ENCODE data around the gene GATA2. TPM values are rescaled to one million over a fixed set of nuclear protein-coding genes. Genes with fewer than 3 reads are reported as not detected.

Gene GATA2
- total RNA-seq, 1 donor from 2014 or later, result not detected

- POLR2A ChIA-PET, result no interaction called here
- Mint-ChIP-seq H3K27ac (no peak overlapping the region), H3K27me3 (peaks cover 58% of the 10 kb centered on the region), H3K36me3 (ENCODE audit: low read depth) (no peaks in the 10 kb centered on the region), H3K9me3 (no peaks in the 10 kb centered on the region), H3K4me3 (no peak overlapping the region), H3K4me1 (peaks cover 14% of the 10 kb centered on the region)
- DNase-seq, result no peak
- no peak for ATAC-seq (ENCODE audit: low read depth)
- intact Hi-C loops (cut with micrococcal nuclease), result no loop called here
- TF ChIP-seq, protein P1, sequence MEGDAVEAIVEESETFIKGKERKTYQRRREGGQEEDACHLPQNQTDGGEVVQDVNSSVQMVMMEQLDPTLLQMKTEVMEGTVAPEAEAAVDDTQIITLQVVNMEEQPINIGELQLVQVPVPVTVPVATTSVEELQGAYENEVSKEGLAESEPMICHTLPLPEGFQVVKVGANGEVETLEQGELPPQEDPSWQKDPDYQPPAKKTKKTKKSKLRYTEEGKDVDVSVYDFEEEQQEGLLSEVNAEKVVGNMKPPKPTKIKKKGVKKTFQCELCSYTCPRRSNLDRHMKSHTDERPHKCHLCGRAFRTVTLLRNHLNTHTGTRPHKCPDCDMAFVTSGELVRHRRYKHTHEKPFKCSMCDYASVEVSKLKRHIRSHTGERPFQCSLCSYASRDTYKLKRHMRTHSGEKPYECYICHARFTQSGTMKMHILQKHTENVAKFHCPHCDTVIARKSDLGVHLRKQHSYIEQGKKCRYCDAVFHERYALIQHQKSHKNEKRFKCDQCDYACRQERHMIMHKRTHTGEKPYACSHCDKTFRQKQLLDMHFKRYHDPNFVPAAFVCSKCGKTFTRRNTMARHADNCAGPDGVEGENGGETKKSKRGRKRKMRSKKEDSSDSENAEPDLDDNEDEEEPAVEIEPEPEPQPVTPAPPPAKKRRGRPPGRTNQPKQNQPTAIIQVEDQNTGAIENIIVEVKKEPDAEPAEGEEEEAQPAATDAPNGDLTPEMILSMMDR (IDR thresholded peaks at IDR 0.05), result no peak
- CTCF ChIA-PET, result no interaction called here
Observed at GRCh38 chr3:128479558-128480086, 13.4 kb downstream of the GATA2 start.

DNA sequence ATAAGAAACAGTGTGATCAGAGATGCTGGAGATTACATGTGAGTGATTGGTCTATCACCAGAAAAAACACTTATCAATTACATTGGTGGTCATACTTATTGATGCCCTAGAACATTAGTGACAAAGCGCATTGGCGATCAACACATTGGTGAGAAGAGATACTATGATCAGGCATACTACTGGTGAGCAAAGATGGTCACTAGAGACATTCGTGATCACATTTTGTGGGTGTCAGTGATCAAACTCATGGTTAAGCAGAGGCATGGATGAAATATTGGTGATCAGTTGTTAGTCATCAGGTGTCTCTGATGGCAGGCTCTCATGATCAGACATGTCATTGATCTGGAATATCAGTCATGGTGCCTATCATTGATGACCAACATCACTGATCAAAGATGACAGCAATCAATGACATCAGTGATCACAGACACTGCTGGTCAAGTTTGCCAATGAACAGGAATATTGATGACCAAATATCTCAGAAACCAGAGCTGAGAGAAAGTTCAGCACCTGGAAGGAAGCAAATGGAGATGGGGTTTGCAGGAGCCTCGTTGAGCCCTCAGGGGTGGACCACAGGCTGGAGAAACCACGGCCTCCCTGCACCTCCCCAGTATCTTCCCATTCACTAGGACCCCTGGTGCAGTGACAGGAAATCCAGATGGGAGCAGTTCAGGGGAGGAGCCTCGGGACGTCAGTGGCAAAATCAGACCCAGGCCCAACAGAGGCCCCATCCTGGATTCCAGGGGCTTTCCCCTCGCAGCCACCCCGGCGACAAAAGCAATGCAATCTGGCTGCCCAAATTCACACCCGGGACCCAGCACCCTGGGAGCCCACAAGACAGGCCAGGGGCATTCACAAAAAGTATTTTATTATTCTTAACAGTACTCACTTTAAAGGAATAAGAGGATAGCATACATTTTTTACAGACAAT lies 14.2 kb downstream of the GATA2 start:
- TF ChIP-seq, protein P1 (IDR thresholded peaks at IDR 0.05), result no peak
- CTCF ChIA-PET, result no interaction called here

DNA sequence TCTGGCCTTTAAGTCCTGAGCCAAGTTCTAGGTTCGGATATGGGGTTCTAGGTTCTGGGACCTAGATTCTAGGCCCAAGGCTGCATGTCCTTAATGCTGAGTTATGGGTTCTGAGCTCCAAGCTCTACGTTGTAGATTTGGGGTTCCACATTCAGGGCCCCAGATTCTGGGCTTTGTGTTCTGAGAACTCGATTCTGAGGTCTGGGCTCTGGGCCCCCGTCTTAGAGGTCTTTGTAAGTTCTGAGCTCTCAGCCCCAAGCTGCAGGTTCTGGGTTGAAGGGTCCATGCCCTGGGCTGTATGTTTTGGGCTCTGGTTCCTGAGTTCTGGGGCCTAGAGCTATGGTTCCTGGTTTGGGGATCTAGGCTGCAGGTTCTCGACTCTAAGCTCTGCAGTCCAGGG lies 16.3 kb downstream of the GATA2 start:
- no peaks in the 10 kb centered on the region for H3K4me1 Mint-ChIP-seq
- CTCF ChIA-PET, result interaction anchor here (0.5 kb wide), 2 partner anchors 175 to 693 kb away, joined by 3 read pairs; no protein-coding TSS in a partner anchor

More for the DNA sequence above, 14.2 kb downstream of the GATA2 start:
- Mint-ChIP-seq H3K27ac (no peak overlapping the region), H3K4me1 (peaks cover 12% of the 10 kb centered on the region), H3K36me3 (ENCODE audit: low read depth) (no peaks in the 10 kb centered on the region), H3K4me3 (no peak overlapping the region), H3K9me3 (no peaks in the 10 kb centered on the region), H3K27me3 (peaks cover 52% of the 10 kb centered on the region)
- ATAC-seq (ENCODE audit: low read depth) (no peak), DNase-seq (no peak)
- POLR2A ChIA-PET, result no interaction called here
- intact Hi-C loops (cut with micrococcal nuclease), result no loop called here

GRCh38 chr3:128475355-128475754 lies 17.6 kb downstream of the GATA2 start:
- TF ChIP-seq, protein P1 (IDR thresholded peaks at IDR 0.05), result no peak
- H3K27me3 Mint-ChIP-seq, result peaks cover 29% of the 10 kb centered on the region
- POLR2A ChIA-PET, result no interaction called here
- H3K27ac Mint-ChIP-seq, result no peak overlapping the region
- no peak for ATAC-seq (ENCODE audit: low read depth)
- H3K36me3 Mint-ChIP-seq (ENCODE audit: low read depth), result no peaks in the 10 kb centered on the region
- H3K9me3 Mint-ChIP-seq, result no peaks in the 10 kb centered on the region
- CTCF ChIA-PET, result no interaction called here
- intact Hi-C loops (cut with micrococcal nuclease), result no loop called here
- no peak overlapping the region for H3K4me3 Mint-ChIP-seq
- no peak for DNase-seq
- no peaks in the 10 kb centered on the region for H3K4me1 Mint-ChIP-seq

More for the DNA sequence above, 16.3 kb downstream of the GATA2 start:
- Mint-ChIP-seq H3K4me3 (no peak overlapping the region), H3K9me3 (no peaks in the 10 kb centered on the region), H3K27me3 (peaks cover 37% of the 10 kb centered on the region), H3K27ac (no peak overlapping the region), H3K36me3 (ENCODE audit: low read depth) (no peaks in the 10 kb centered on the region)
- POLR2A ChIA-PET, result no interaction called here
- intact Hi-C loops (cut with micrococcal nuclease), result no loop called here
- TF ChIP-seq, protein P1 (IDR thresholded peaks at IDR 0.05), result no peak
- no peak for ATAC-seq (ENCODE audit: low read depth)
- DNase-seq, result no peak

GRCh38 chr3:128473737-128474136 lies 19.3 kb downstream of the GATA2 start:
- no peak for DNase-seq
- Mint-ChIP-seq H3K27me3 (peaks cover 18% of the 10 kb centered on the region), H3K36me3 (ENCODE audit: low read depth) (no peaks in the 10 kb centered on the region), H3K9me3 (no peaks in the 10 kb centered on the region), H3K4me1 (no peaks in the 10 kb centered on the region), H3K27ac (no peak overlapping the region), H3K4me3 (no peak overlapping the region)
- ChIA-PET POLR2A (no interaction called here), CTCF (no interaction called here)
- no peak for ATAC-seq (ENCODE audit: low read depth)
- intact Hi-C loops (cut with micrococcal nuclease), result no loop called here
- TF ChIP-seq, protein P1 (IDR thresholded peaks at IDR 0.05), result no peak

Data from activated B cell treated with CpG ODN at 0.5 μM for 24 hours (primary cell).